MM.1S (cell line): ENCODE measurements around the gene PEX14.

Experiments
- EZH2phosphoT487 ChIP-seq: fragments of 300-600 bp; sonication (generic); IDR thresholded peaks from 2 replicates; pipeline ENCODE4 v1.6.1; 2018; ENCODE audit warnings: antibody characterized with exemption, low read length
- TF ChIP-seq, protein P1 (sequence below): fragments of 300-600 bp; sonication (generic); IDR thresholded peaks from 2 replicates; pipeline ENCODE4 v1.5.1; 2016; ENCODE audit warnings: antibody characterized with exemption, low read length, mixed read lengths

DNA sequence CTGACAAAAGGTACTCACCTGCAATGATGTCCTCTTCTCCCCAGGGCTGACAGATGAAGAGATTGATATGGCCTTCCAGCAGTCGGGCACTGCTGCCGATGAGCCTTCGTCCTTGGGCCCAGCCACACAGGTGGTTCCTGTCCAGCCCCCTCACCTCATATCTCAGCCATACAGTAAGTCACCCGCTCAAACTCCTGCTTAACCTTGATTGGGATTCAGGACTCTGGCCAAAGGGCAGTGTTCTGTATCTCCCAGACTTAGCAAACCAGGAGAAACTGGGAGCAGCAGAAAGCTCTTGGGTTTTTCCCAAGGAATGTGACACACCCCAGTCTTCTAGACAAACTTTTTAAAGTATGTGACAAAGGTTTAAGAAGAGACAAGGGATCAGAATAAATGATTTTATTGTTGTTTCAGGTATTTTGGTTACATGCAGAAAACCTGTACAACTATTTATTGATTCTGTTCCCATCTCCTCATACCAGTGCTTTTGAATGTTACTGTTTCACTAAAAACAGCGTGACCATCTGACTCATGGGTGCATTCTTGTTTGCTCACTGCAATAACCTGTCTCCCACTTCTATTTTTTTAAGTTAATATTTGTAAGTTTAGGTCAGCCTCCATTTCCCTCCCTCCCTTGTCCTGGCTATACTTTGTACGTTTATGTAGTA, 124.6 kb downstream of the PEX14 start:
- TF ChIP-seq, protein P1, sequence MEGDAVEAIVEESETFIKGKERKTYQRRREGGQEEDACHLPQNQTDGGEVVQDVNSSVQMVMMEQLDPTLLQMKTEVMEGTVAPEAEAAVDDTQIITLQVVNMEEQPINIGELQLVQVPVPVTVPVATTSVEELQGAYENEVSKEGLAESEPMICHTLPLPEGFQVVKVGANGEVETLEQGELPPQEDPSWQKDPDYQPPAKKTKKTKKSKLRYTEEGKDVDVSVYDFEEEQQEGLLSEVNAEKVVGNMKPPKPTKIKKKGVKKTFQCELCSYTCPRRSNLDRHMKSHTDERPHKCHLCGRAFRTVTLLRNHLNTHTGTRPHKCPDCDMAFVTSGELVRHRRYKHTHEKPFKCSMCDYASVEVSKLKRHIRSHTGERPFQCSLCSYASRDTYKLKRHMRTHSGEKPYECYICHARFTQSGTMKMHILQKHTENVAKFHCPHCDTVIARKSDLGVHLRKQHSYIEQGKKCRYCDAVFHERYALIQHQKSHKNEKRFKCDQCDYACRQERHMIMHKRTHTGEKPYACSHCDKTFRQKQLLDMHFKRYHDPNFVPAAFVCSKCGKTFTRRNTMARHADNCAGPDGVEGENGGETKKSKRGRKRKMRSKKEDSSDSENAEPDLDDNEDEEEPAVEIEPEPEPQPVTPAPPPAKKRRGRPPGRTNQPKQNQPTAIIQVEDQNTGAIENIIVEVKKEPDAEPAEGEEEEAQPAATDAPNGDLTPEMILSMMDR = no peak
- no peak for TF ChIP-seq EZH2phosphoT487
